Measurements from ENCODE around the gene METRN. TPM values are rescaled to one million over a fixed set of nuclear protein-coding genes. Genes with fewer than 3 reads are reported as not detected.
A peak's percentile ranks its signal among the peaks of the same experiment; 100 is the strongest.

The METRN gene
- total and polyA plus RNA-seq, 2 of the 4 experiments (the other 2 are of a cell fraction), result 6.1 to 48.2 TPM

DNA sequence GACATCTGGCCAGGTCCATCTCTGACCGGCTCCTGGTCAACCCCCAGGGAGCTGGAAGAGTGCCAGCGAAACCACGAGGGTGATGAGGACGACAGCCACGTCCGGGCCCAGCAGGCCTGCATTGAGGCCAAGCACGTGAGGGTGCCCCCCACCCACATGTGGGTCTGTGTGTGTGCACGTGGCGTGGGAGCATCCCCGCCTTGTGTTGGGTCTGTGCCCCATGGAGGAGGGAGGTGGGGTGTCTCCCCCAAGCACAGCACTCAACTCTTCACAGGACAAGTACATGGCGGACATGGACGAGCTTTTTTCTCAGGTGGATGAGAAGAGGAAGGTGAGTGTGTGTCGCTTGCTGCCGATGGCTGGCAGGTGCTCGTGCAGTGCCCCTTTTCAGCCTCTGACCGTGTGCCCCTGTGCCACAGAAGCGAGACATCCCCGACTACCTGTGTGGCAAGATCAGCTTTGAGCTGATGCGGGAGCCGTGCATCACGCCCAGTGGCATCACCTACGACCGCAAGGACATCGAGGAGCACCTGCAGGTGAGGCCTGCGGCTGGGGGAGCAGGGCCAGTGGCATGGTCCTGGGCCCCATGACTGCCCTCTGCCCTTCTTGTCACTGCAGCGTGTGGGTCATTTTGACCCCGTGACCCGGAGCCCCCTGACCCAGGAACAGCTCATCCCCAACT lies 33.0 kb upstream of the METRN start:
- Histone ChIP-seq H2AK5ac (ENCODE audit: low read depth, low read length) (peak overlapping the region; percentile 13; the same call in 1 of the 2 replicates), H2BK5ac (ENCODE audit: low read depth, low read length, poor library complexity, severe bottlenecking) (no peak overlapping the region), H2AK9ac (replicated peaks; ENCODE audit: low read depth, low read length, poor library complexity) (peak overlapping the region; percentile 72), H4K5ac (ENCODE audit: low read depth, low read length) (no peak overlapping the region), H3K27ac (ENCODE audit: insufficient read depth, low read length) (no peak overlapping the region; the same call in 1 of the 2 replicates), H2BK15ac (ENCODE audit: low read depth, low read length) (no peak overlapping the region), H3K36me3 (ENCODE audit: control insufficient read depth, insufficient read depth, low read length) (peaks cover 36% of the 10 kb centered on the region), H3K9me3 (ENCODE audit: control insufficient read depth, insufficient read depth, low read length) (no peaks in the 10 kb centered on the region), H4K8ac (ENCODE audit: low read depth in 2 of 2, low read length in 2 of 2) (no peak overlapping the region), H3K4me3 (ENCODE audit: insufficient read depth, low read depth, low read length) (peak overlapping the region; percentile 96; the same call in 1 of the 2 replicates), H4K91ac (ENCODE audit: insufficient read depth, low read depth, low read length) (no peak overlapping the region), H3K9me1 (ENCODE audit: insufficient read depth, low read length) (peaks cover 15% of the 10 kb centered on the region), H3K27me3 (ENCODE audit: control insufficient read depth, insufficient read depth, low read length) (no peaks in the 10 kb centered on the region), H3K4me1 (ENCODE audit: control insufficient read depth, insufficient read depth, low read length) (peaks cover 20% of the 10 kb centered on the region), H3K18ac (ENCODE audit: low read depth, low read length) (no peak overlapping the region), H3K14ac (replicated peaks; ENCODE audit: low read depth, low read length) (no peak overlapping the region), H3K9ac (ENCODE audit: low read depth, low read length) (no peak overlapping the region), H3K79me1 (ENCODE audit: low read depth in 1 of 2, low read length in 2 of 2) (peaks cover 9 to 43% of the 10 kb centered on the region in 2 experiments; a peak in 3 of 4 replicates), H2AFZ (replicated peaks; ENCODE audit: low read length, poor library complexity) (peak overlapping the region; percentile 43), H3K56ac (ENCODE audit: extremely low read depth, insufficient read depth, low read length) (no peak overlapping the region), H3K4ac (ENCODE audit: low read depth, low read length) (no peak overlapping the region), H2BK20ac (ENCODE audit: low read depth, low read length) (no peak overlapping the region), H3K23ac (ENCODE audit: low read depth, low read length) (no peak overlapping the region), H3K4me2 (ENCODE audit: low read depth, low read length) (peak overlapping the region; percentile 98; the same call in 1 of the 2 replicates), H4K20me1 (ENCODE audit: insufficient read depth, low read length) (peaks cover 34% of the 10 kb centered on the region), H2BK120ac (ENCODE audit: low read depth, low read length) (no peak overlapping the region)
- in situ Hi-C loops (cut with MboI; ENCODE audit: low sequenced_read_pairs) (no loop called here), dilution Hi-C loops (cut with HindIII; ENCODE audit: low sequenced_read_pairs, unreplicated experiment) (no loop called here), intact Hi-C loops (cut with micrococcal nuclease) (no loop called here)
- ATAC-seq (ENCODE audit: low read depth) (no peak), DNase-seq (no peak)
- WGBS, 2 experiments (ENCODE audit: extremely low coverage in 2 of 2, insufficient read length in 1 of 2), result no CpG with 5 or more reads among the region's 28 CpGs
- BruUV-seq (replicated peaks), result TSS peak; percentile 91
- 0 out of 2 replicates have a peak, but pooled peaks have one; percentile 5 for TF ChIP-seq BHLHE40 (IDR thresholded peaks at IDR 0.05; ENCODE audit: low read depth, low read length)
- TF ChIP-seq CTCF (conservative IDR thresholded peaks at IDR 0.05; ENCODE audit: low read depth, low read length), result no peak
- no peak for TF ChIP-seq MAZ (IDR thresholded peaks at IDR 0.05; ENCODE audit: borderline replicate concordance, low read depth, low read length)
- POLR2A ChIA-PET (ENCODE audit: unreplicated experiment), result no interaction called here
- CTCF ChIA-PET, result no interaction called here
